ENCODE results near the gene TTL. TPM values are rescaled to one million over a fixed set of nuclear protein-coding genes. Genes with fewer than 3 reads are reported as not detected.

The TTL gene
- total and polyA plus RNA-seq, 2 of the 13 experiments (the other 11 are each of a cell fraction or from before 2014, with no cell fraction given) = 19.0 to 59.8 TPM

DNA sequence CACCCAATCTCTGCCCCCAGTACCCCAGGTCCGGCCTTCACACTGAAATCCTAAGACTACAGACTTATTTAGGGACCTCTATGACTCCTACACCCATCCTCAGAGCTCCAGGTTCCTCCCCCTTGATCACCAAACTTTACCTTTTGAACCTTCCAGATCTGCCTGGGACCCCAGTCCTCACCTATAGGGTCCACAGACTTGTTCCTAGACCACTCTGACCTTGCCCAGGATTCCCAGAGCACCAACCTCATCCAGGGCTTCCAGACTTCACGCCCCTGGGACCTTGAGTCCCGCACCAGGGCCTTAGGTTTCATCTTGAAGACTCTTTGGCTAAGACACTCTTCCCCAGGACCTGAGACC, 102.9 kb downstream of the TTL start (continued):
- TF ChIP-seq, protein P1, sequence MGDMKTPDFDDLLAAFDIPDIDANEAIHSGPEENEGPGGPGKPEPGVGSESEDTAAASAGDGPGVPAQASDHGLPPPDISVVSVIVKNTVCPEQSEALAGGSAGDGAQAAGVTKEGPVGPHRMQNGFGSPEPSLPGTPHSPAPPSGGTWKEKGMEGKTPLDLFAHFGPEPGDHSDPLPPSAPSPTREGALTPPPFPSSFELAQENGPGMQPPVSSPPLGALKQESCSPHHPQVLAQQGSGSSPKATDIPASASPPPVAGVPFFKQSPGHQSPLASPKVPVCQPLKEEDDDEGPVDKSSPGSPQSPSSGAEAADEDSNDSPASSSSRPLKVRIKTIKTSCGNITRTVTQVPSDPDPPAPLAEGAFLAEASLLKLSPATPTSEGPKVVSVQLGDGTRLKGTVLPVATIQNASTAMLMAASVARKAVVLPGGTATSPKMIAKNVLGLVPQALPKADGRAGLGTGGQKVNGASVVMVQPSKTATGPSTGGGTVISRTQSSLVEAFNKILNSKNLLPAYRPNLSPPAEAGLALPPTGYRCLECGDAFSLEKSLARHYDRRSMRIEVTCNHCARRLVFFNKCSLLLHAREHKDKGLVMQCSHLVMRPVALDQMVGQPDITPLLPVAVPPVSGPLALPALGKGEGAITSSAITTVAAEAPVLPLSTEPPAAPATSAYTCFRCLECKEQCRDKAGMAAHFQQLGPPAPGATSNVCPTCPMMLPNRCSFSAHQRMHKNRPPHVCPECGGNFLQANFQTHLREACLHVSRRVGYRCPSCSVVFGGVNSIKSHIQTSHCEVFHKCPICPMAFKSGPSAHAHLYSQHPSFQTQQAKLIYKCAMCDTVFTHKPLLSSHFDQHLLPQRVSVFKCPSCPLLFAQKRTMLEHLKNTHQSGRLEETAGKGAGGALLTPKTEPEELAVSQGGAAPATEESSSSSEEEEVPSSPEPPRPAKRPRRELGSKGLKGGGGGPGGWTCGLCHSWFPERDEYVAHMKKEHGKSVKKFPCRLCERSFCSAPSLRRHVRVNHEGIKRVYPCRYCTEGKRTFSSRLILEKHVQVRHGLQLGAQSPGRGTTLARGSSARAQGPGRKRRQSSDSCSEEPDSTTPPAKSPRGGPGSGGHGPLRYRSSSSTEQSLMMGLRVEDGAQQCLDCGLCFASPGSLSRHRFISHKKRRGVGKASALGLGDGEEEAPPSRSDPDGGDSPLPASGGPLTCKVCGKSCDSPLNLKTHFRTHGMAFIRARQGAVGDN (CRISPR knock-in tag; IDR thresholded peaks at IDR 0.05) = 0 out of 2 replicates have a peak, but pooled peaks have one; percentile 3
- TF ChIP-seq KDM4B (CRISPR knock-in tag; IDR thresholded peaks at IDR 0.05) (no peak), POLR2AphosphoS5 (IDR thresholded peaks at IDR 0.05; ENCODE audit: low read depth, low read length) (peak; percentile 85), NCOA5 (CRISPR knock-in tag; IDR thresholded peaks at IDR 0.05) (no peak), ZFY (CRISPR knock-in tag; IDR thresholded peaks at IDR 0.05) (no peak), ZNF160 (CRISPR knock-in tag; IDR thresholded peaks at IDR 0.05) (no peak; the same call in 1 of the 2 replicates)
- TF ChIP-seq, protein P2, sequence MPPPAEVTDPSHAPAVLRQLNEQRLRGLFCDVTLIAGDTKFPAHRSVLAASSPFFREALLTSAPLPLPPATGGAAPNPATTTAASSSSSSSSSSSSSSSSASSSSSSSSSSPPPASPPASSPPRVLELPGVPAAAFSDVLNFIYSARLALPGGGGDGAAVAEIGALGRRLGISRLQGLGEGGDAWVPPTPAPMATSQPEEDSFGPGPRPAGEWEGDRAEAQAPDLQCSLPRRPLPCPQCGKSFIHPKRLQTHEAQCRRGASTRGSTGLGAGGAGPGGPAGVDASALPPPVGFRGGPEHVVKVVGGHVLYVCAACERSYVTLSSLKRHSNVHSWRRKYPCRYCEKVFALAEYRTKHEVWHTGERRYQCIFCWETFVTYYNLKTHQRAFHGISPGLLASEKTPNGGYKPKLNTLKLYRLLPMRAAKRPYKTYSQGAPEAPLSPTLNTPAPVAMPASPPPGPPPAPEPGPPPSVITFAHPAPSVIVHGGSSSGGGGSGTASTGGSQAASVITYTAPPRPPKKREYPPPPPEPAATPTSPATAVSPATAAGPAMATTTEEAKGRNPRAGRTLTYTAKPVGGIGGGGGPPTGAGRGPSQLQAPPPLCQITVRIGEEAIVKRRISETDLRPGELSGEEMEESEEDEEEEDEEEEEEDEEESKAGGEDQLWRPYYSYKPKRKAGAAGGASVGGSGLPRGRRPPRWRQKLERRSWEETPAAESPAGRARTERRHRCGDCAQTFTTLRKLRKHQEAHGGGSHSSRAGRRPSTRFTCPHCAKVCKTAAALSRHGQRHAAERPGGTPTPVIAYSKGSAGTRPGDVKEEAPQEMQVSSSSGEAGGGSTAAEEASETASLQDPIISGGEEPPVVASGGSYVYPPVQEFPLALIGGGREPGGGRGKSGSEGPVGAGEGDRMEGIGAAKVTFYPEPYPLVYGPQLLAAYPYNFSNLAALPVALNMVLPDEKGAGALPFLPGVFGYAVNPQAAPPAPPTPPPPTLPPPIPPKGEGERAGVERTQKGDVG (CRISPR knock-in tag; IDR thresholded peaks at IDR 0.05; ENCODE audit: borderline replicate concordance) = no peak
- TF ChIP-seq, protein P3, sequence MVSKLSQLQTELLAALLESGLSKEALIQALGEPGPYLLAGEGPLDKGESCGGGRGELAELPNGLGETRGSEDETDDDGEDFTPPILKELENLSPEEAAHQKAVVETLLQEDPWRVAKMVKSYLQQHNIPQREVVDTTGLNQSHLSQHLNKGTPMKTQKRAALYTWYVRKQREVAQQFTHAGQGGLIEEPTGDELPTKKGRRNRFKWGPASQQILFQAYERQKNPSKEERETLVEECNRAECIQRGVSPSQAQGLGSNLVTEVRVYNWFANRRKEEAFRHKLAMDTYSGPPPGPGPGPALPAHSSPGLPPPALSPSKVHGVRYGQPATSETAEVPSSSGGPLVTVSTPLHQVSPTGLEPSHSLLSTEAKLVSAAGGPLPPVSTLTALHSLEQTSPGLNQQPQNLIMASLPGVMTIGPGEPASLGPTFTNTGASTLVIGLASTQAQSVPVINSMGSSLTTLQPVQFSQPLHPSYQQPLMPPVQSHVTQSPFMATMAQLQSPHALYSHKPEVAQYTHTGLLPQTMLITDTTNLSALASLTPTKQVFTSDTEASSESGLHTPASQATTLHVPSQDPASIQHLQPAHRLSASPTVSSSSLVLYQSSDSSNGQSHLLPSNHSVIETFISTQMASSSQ (IDR thresholded peaks at IDR 0.05; ENCODE audit: low read depth) = no peak
- TF ChIP-seq, protein P3 (CRISPR knock-in tag; IDR thresholded peaks at IDR 0.05; ENCODE audit: borderline replicate concordance) = no peak
- TF ChIP-seq, protein P4, sequence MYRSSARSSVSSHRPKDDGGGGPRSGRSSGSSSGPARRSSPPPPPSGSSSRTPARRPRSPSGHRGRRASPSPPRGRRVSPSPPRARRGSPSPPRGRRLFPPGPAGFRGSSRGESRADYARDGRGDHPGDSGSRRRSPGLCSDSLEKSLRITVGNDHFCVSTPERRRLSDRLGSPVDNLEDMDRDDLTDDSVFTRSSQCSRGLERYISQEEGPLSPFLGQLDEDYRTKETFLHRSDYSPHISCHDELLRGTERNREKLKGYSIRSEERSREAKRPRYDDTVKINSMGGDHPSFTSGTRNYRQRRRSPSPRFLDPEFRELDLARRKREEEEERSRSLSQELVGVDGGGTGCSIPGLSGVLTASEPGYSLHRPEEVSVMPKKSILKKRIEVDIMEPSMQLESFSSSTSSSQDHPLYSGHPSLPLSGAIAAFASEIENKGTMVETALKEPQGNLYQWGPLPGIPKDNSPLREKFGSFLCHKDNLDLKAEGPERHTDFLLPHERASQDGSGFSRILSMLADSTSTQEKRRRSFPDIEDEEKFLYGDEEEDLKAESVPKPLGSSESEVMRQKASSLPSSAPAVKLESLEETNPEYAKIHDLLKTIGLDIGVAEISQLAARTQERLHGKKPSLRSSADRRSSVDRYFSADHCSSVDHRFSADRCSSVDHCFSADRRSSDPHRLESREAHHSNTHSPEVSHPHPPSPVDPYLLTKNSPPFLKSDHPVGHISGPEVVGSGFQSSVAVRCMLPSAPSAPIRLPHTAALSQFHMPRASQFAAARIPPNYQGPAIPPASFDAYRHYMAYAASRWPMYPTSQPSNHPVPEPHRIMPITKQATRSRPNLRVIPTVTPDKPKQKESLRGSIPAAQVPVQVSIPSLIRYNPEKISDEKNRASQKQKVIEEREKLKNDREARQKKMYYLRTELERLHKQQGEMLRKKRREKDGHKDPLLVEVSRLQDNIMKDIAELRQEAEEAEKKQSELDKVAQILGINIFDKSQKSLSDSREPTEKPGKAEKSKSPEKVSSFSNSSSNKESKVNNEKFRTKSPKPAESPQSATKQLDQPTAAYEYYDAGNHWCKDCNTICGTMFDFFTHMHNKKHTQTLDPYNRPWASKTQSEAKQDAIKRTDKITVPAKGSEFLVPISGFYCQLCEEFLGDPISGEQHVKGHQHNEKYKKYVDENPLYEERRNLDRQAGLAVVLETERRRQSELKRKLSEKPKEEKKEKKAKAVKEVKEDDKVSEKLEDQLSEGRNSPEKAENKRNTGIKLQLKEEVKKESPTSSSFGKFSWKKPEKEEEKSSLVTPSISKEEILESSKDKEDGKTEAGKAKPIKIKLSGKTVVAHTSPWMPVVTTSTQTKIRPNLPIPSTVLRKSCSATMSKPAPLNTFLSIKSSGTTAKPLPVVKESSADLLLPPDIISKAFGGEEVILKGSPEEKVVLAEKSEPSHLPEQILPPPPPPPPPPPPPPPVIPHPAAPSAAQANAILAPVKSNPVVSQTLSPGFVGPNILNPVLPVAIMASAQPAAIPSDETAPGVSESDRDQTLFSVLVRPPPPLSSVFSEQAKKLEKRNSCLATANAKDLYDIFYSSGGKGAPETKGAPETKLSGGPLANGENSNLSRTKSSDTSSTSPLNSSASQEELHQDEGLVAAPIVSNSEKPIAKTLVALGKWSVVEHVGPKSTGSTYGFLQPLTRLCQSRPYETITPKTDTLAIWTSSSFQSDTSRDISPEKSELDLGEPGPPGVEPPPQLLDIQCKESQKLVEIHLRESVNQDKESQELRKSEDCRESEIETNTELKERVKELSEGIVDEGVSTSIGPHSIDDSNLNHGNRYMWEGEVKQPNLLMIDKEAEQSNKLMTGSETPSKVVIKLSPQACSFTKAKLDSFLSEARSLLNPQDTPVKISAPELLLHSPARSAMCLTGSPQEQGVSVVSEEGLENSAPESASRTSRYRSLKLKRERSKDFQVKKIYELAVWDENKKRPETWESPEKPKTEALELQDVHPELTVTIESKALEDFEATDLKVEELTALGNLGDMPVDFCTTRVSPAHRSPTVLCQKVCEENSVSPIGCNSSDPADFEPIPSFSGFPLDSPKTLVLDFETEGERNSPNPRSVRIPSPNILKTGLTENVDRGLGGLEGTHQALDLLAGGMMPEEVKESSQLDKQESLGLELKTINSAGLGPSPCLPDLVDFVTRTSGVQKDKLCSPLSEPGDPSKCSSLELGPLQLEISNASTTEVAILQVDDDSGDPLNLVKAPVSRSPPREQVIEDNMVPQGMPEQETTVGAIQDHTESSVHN (CRISPR knock-in tag; IDR thresholded peaks at IDR 0.05) = no peak
